Measurements from ENCODE around the gene CCDC32. TPM values are rescaled to one million over a fixed set of nuclear protein-coding genes. Genes with fewer than 3 reads are reported as not detected.

Gene CCDC32
- total and polyA plus RNA-seq, 2 of the 13 experiments (the other 11 are each of a cell fraction or from before 2014, with no cell fraction given), result 10.8 to 23.2 TPM

DNA sequence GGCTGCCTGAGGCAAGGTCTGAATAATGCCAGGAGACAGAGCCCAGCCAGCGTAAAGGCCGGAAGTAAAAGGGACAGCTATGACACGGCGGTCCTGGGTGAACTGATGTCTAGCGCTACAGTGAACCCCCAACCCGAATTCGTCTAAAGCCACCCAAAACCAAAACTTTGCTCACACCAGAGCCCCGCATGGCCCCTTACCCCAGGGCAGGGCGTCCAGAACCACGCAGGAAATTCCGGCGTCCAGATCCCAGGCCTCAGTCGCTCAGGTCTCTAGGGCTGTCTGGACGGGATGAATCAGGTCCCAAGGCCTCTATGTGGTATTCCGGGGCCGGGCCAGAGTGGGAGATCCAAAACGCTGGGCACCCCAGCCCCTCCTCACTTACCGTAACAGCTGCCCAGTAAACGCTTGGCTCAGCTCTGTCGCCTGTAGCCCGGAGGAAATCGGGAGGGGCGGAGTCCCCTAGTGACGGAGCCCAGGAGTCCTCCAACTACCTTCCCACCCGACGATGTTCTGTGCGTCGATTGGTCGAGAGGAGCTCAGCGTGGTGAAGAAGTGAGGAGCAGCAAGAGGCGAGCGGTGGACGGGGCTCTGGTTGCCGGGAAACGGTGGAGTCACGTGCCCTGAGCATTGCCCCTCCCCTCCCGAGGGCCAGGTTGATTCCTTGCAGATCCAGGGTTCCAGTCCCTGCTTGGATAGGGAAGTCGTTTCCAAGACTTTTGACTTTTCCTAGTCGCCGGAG, at the start of gene CCDC32 (continued):
- TF ChIP-seq ZFP41 (CRISPR knock-in tag; IDR thresholded peaks at IDR 0.05; ENCODE audit: borderline replicate concordance) (no peak), YEATS4 (CRISPR knock-in tag; IDR thresholded peaks at IDR 0.05; ENCODE audit: borderline replicate concordance) (peak; percentile 20; the same call in 1 of the 2 replicates), GMEB2 (CRISPR knock-in tag; IDR thresholded peaks at IDR 0.05; ENCODE audit: low read depth) (no peak), SNRNP70 (IDR thresholded peaks at IDR 0.05; ENCODE audit: low read depth, low read length) (no peak), ZBTB1 (CRISPR knock-in tag; IDR thresholded peaks at IDR 0.05; ENCODE audit: borderline replicate concordance) (no peak), REXO4 (CRISPR knock-in tag; IDR thresholded peaks at IDR 0.05; ENCODE audit: borderline replicate concordance) (no peak), ZBTB7B (CRISPR knock-in tag; IDR thresholded peaks at IDR 0.05) (no peak), RFX1 (IDR thresholded peaks at IDR 0.05) (peak; percentile 85), SMAD1 (CRISPR knock-in tag; IDR thresholded peaks at IDR 0.05; ENCODE audit: borderline replicate concordance, low read depth) (peak; percentile 34; the same call in 1 of the 2 replicates), NFRKB (IDR thresholded peaks at IDR 0.05) (no peak), ZNF260 (CRISPR knock-in tag; IDR thresholded peaks at IDR 0.05; ENCODE audit: borderline replicate concordance, low read depth) (no peak), MXD4 (CRISPR knock-in tag; IDR thresholded peaks at IDR 0.05) (peak; percentile 68; the same call in 1 of the 2 replicates), NAIF1 (CRISPR knock-in tag; IDR thresholded peaks at IDR 0.05; ENCODE audit: borderline replicate concordance) (peak; percentile 29; the same call in 1 of the 2 replicates), MIXL1 (CRISPR knock-in tag; IDR thresholded peaks at IDR 0.05) (peak; percentile 30; the same call in 1 of the 2 replicates), HIVEP1 (CRISPR knock-in tag; IDR thresholded peaks at IDR 0.05) (peak; percentile 86; the same call in 1 of the 2 replicates), REPIN1 (CRISPR knock-in tag; IDR thresholded peaks at IDR 0.05; ENCODE audit: borderline replicate concordance, low read depth) (no peak), RELA (CRISPR knock-in tag; IDR thresholded peaks at IDR 0.05) (no peak), ZNF33B (CRISPR knock-in tag; IDR thresholded peaks at IDR 0.05) (no peak), ZNF224 (CRISPR knock-in tag; IDR thresholded peaks at IDR 0.05) (peak; percentile 56; the same call in 1 of the 2 replicates), THAP11 (CRISPR knock-in tag; IDR thresholded peaks at IDR 0.05) (peak; percentile 75), HIC2 (CRISPR knock-in tag; IDR thresholded peaks at IDR 0.05; ENCODE audit: low read depth) (no peak), ZNF713 (CRISPR knock-in tag; IDR thresholded peaks at IDR 0.05) (no peak), ZNF160 (CRISPR knock-in tag; IDR thresholded peaks at IDR 0.05) (no peak), KDM6A (CRISPR knock-in tag; IDR thresholded peaks at IDR 0.05; ENCODE audit: low read depth) (no peak), EED (CRISPR knock-in tag; IDR thresholded peaks at IDR 0.05) (peak; percentile 73; the same call in 1 of the 2 replicates), ZNF784 (CRISPR knock-in tag; IDR thresholded peaks at IDR 0.05; ENCODE audit: borderline replicate concordance) (no peak)
- TF ChIP-seq, protein P1, sequence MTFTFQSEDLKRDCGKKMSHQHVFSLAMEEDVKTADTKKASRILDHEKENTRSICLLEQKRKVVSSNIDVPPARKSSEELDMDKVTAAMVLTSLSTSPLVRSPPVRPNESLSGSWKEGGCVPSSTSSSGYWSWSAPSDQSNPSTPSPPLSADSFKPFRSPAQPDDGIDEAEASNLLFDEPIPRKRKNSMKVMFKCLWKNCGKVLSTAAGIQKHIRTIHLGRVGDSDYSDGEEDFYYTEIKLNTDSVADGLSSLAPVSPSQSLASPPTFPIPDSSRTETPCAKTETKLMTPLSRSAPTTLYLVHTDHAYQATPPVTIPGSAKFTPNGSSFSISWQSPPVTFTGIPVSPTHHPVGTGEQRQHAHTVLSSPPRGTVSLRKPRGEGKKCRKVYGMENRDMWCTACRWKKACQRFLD (CRISPR knock-in tag; IDR thresholded peaks at IDR 0.05; ENCODE audit: borderline replicate concordance), result no peak
